DMS153 treated with DMSO at 0.1 percent for 48 hours (cell line): ENCODE results near the gene ALCAM.
"Not testable (repeated sequence)": the region's sequence is repeated elsewhere in the genome, so short reads cannot be mapped to it uniquely, and the experiment has no call there.

Source experiments
- DNase-seq: peaks from one replicate; lab custom pipeline; 2025; ENCODE audit not compliant: unreplicated experiment; lab: John Stamatoyannopoulos, UW

ALCAM gene

DNA sequence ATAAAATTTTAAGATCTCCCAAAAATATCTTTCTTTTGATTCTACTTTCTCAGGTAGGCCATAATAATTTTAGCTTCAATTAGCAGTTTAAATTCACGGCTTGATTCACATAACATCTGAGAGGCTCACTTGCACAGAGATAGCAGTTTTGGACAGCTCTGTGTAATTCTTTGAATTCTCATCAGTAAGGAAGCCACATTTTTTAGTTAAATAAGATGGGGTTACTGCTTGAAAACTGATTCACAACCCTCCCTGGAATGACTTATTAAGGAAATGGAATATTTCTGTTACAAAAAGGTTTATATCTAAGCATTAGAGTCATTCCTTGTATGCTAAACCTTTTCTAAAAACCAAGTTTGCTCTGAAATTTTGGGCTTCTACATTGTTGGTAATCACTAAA is 212.7 kb downstream of the ALCAM start:
- DNase-seq = no peak

DNA sequence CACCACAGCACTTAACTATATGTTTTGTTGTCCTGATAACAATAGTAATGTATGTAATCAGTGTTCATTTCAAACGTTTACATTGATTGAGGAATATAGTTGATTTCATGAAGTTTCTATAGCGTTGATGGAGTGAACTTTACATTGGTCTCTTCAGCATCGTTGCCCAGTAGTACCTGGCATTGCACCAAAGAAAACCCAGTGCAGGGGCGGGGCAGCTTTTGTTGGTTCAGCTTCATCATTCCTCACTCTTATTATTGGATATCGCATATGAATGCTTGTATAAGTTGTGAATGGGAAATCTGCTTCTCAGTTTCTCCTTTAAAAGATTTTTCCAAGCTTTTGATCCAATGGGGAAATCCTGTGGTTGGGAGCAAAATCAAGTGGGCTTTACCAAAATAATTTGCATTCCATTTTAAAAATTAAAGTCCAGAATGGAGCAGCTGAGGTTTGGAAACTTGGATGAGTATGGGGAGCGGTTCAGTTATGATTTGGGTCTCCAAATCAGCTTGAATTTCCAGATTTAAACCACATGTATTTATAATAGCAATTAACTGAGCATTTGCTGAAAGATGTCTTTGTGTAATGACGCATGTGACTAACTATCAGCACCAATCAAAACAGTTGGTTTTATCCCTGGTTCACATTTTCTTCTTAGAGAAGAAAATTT is 213.7 kb downstream of the ALCAM start:
- no peak for DNase-seq

DNA sequence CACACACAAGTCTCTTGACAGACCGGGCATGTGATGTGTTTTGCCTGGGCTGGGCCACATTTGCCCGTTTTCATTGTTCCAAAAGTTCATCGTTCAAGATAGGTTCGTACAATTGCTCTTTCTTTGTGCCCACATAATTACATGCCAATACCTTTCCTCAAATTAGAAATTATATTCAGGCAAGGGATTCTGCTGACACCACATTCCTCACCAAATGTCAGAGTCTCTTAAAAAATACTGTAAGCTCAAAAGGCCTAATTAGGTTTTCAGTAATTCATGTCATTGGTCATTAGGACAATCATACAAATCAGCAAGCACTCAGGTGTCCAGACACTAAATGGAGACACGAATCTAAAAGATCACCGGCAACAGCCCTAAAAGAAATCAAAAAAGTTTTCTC is 215.3 kb downstream of the ALCAM start:
- no peak for DNase-seq

DNA sequence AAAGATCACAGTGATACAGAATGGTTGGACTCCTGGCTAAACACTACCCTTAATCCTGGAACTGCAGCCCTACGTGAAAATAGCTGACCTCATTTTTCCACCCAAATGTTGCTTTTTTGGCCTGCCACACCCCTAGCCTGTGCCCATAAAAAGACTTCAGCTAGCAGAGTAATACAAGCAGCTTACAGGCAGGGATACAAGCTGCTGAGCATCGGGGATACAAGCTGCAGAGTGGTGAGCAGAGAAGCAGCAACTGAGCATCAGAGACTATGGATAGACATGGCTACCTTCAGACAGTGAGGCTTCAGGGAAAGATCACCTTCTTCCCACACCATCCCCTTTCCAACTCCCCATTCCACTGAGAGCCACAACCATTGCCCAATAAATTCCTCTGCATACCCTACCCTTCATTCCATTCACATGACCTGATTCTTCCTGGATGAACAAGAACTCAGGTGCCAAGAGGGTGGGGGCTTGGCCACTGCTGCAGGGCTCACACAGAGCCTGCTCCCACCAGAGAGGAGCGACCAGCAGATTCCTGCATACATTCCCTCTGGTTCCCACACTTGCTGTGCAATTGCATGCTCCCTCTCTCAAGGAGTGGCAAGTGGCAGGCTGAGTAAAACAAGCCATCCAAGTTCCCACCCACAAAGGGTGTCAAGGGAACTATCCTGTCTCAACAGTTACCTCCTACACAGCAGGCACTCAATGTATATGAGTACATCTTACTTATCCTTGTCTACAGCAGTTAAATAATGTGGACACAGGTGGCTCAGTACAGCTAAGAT is 217.5 kb downstream of the ALCAM start:
- DNase-seq = no peak

DNA sequence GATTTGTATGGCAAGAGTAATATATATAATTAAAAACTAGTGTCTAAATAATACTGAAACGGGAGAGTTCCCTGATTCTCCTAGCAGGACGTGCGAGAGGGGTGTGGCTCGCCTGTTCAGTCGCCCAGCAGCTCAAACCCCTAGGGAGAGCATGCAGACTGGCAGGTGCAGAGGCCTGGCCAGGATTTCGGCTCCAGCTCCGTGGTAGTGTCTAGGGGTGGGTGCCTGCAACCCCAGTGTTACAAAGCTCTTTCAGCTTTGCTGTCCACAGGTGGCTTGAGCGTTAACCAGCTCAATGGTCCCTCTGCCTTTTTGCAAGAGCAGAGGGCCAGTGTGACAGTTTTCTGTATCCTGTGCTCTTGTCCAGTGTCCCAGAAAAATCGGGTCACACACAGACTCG is 226.6 kb downstream of the ALCAM start:
- no peak for DNase-seq

DNA sequence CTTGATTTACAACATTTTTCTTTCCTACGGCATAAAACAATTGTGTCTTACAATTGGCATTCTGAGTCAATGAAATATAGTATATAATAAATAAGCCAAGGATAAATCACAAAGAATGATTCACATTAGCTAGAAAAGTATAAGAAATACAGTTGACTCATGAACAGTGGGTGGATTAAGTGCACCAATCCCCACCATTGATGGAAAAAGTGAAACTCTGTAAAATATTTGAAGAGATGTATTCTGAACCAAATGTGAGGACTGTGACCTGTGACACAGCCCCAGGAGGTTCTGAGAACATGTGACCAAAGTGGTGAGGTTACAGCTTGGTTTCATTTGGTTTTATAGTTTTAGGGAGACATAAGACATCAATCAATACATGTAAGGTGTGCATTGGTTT is 227.5 kb downstream of the ALCAM start:
- no peak for DNase-seq

DNA sequence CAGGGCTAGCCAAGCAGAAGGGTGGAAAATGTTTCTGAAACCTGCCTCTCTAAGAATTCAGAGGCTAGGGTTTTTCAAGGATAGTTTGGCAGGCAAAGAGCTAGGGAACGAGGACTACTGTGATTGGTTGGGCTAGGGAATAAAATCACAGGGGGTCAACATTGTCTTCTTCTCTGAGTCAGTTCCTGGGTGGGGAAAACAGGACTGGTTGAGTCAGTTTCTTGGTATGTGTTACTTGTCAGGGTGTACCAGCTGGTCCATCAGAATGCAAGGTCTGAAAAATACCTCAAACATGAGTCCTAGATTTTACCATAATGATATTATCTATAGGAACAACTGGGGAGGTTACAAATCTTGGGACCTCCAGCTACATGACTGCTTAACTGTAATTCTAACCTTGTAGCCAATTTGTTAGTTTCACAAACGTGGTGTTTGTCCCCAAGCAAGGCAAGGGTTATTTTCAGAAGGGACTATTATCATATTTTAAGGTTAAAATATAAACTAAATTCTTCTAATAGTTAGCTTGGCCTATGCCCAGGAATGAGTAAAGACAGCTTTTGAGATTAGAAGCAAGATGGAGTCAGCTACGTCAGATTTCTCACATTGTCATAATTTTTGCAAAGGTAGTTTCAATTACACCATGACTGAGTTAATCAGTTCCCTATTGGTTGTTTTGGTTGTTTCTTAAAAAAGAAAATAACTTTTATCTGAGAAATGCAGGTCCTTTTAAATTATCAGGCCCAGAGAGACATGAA is 231.5 kb downstream of the ALCAM start:
- DNase-seq = no peak

DNA sequence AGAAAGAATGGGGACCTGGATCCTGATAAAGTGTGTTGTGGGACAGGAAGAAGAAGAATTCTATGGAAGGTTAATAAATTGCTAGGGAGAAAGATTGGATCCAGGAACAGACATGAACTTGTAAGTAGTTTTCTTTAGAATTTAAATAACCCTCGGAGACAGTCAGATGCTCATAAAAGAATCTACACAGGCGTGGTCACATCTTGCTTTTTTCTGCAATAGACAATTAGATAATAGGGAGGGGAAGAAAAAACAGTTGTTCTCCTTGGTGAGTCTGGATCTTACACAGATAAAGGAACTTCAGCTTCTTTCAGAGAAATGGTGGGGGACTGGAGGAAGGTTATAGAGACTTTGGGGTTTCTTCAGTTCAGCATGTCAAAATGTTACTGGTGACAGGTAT is 232.6 kb downstream of the ALCAM start:
- no peak for DNase-seq

DNA sequence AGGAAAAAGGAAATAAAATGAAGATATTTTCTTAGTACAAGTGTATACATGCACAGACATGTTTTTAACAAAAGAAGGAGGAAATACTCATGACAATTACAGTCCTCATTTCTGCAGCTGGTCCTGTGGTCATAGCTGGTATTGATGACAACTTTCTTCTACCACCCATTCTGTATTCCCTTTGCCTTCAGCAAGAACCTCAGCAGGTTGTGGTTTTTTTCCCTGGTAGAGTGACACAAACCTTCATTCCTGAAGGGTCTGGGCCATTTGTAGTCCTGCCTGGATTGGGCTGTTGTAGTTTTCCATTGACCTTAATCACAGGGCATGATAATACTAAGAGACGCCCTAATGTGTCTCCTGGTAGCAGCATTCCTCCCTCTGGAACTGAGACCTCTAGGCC is 235.0 kb downstream of the ALCAM start:
- not testable (repeated sequence) for DNase-seq

DNA sequence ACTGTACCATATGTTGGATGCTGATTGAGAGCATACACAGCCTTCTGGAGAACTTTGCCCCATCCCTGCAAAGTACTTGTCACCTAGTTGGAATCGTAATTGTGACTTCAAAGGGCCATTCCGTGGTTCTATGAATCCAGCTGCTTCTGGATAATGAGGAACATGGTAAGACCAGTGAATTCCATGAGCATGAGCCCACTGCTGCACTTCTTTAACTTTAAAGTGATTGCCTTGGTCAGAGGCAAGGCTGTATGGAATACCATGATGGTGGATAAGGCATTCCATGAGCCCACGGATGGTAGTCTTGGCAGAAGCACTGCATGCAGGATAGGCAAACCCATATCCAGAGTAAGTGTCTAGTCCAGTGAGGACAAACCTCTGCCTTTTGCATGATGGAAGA is 235.6 kb downstream of the ALCAM start:
- not testable (repeated sequence) for DNase-seq

DNA sequence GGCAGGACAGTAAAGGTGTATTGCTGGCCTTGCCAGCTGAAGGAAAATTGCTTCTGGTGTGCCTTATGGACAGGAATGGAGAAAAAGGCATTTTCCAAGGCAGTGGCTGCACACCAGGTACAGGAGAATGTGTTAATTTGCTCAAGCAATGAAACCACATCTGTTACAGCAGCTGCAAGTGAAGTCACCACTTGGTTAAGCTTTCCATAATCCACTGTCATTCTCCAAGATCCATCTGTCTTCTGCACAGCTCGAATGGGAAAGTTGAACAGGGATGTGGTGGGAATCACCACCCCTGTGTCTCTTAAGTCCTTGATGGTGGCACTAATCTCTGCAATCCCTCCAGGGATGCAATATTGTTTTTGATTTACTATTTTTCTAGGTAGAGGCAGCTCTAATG is 236.8 kb downstream of the ALCAM start:
- DNase-seq = not testable (repeated sequence)

DNA sequence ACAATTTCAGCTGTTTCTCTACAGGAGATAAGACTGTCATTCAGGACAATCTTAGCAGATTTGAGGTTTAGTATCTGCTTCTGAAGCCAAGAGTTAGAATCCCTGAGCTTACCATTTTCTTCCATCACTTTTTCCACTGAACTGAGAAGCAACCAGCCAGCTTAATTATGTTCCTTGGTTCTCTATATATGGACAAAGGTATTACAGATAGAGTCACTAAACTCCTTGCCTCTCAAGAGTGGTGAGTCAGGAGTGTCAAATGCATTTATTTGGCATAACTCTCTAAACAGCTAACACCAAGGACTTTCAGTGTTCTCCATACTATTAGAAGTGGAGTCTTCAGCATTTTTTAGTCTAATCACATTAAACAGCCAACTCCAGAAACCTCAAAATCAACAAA is 239.3 kb downstream of the ALCAM start:
- no peak for DNase-seq

DNA sequence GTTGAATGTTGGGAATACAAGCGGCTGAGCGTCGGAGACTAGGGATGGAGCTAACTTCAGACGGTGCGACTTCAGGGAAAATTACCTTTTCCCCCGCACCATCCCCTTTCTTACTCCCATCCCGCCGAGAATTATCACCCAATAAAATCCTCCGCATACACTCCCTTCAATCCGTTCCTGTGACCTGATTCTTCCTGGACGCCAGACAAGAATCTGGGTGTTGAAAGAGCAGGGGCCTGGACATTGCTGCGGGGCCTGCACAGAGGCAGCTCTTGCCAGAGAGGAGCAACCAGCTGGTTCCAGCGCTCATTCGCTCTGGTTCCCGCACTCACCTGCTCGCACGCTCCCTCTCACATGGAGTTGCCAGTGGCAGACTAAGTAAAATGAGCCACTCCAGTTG is 241.9 kb downstream of the ALCAM start:
- no peak for DNase-seq

DNA sequence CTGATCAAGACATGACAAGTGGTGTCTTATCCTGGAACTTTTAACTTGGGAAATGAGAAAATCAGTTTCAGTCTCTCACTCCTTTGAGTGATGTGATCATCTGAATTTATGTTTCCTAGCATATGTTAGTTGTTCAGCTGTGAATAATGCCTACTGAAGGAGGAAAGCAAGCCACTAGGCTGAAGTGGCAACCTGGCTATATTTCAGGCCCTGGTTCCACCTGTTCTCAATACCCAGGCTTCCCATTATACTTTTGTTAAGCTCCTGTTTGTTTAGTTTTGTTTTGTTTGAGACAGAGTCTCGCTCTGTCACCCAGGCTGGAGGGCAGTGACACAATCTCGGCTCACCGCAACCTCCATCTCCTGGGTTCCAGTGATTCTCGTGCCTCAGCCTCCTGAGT is 243.8 kb downstream of the ALCAM start:
- DNase-seq = no peak

DNA sequence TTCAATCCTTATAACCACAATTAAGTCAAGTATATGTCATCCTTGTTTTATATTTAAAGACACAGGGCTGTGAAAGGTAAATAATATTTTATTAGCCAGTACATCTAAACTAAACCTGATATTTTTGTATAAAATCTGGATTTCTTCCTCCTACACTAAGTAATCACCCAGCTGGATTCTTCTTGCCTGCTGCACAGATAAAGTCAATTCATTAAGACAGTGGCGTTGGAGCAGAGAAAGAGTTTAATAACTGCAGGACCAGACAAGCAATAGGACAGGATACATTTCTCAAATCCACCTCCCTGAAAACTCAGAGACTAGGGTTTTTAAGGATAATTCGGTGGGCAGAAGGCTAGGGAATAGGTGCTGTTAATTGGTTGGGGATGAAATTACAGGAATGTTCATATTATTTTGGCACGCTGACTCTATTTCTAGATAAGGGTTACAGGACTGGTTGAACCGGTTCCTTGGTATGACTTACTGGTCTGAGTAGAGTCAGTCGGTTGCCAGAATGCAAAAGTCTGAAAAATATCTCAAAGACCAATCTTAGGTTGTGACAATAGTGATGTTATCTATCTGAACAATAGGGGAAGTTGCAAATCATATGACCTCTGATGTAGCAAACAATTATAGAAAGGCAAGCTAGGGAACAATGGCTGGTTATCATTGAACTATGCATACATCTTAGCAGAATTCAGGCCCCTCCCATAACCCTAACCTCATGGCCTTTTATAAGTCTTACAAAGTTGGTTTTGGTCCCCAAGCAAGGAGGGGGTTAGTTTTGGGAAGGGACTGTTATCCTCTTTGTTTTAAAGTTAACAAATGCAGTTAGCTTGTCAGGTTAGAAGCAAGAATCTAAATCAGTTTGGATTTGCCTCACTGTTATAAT is 244.8 kb downstream of the ALCAM start:
- DNase-seq = no peak

DNA sequence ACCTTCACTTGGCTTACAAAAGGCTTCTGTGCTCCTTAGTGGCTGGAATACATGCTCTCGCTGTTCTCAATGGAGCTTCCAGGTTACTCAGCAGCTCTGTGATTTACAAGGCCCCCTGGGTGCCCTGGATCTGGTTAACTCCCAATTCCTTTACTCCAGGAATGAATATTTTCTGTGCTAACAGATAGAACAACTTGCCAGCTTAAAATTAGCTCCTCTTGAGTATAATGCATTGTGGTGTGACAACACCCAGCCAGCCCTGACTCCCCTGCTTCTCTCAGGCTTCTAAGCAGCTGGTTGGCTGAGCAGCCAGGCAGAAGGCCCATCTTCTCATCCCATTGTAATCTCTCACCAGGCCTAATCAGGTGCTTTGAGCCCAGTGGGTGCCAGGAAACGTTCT is 246.4 kb downstream of the ALCAM start:
- no peak for DNase-seq

DNA sequence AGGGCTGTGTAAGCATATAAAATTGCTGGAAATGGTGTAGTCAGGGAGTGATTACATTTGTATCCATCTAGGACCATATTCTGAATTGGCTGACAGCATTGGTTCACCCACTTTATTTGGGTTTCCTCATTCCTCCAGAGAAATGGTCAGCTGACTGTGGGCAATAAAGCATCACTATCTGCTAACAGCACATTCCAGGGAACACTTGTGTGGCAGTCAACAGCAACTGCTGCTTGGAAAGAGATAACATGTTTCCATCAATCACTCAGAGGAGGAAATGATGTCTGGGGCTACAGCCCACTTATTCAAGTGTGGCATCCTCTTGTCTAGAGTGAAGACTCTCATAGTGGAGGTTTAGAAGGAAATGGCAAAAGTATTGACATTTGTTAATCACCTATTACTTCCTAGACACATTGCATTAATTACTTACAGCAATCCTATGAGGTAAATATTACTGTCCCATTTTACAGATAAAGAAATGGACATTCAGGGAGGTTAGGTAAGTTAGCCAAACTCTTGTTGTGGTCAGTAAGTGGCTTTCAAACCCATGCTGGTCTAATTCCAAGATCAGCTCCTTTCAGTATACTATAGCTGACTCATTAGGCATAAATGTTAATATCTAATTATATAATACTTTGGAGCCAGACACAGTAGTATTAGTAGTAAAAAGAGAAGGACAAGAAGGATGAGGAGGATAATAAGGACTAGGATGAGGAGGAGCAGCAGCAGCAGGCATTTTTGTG is 247.8 kb downstream of the ALCAM start:
- DNase-seq = no peak

DNA sequence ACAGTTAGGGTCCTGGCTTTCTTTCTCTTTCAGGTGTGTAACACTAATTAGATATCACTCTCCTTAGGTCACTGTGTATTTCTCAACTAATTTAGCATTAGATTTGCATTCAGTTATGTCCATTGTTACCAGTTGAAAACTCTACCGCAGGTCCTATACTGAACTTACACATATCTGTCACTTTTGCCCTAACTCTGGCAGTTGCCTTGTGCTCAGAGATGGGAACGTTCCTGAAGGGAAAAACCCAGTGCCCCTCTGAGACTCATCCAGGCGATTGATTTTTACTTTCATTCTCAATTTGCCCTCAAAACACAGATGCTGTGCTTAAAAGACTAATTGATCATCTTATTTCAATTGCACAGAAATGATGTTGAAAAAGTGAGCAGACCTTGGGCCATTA is 249.1 kb downstream of the ALCAM start:
- DNase-seq = no peak

DNA sequence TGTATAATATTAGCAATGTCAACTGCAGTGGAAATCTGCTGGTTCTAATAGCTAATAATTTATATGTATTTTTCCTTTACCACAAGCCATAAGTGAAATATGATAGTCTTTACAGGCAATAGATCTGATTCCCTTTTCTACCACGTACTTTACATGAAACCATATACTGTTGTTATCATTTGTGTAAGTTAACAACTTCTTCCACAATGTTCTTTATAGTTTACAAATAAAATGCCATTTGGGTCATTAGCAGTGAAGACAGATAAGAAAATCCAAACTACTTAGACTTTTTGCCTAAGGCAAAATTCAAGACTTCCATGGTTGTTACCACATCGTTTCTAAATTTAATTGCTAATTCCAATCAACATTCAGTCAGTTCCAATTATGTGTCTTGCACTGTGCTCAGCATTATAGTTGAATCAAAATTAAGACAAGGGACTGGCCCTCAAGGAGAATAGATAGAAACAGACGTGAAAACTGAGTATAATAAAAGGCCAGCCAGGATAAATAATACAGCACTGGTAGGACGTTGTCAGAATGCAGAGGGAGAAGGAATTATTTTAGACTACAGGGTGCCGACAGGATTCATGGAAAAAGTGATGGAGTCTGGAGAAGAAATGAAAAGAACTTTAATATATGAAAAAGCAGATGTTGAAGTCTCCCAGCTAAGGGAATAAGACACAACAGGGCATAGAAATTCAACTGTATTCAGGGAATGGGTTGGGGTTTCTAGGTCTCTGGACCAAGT is 249.8 kb downstream of the ALCAM start:
- no peak for DNase-seq

DNA sequence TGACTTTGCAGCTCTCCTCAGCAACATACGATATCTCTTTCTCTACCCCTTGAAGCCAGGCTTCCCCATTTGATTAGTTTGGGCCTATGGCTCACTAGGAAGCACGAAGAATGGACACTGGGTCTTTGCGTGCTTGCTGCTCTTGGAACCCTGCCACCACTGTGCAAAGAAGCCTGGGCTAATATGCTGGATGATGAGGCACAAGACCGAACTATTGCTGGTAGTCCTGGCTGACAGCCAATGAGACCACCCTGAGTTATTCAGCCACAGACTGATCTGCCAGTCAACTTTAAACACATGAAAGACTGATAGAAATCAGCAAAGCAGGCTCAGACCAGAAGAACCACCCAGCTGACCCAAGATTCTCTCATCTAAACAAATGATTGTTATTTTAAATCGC is 251.8 kb downstream of the ALCAM start:
- no peak for DNase-seq
